BE2C (cell line): ENCODE measurements around the gene GPX2.
A peak's percentile ranks its signal among the peaks of the same experiment; 100 is the strongest.

Experiments
- DNase-seq: peaks from one replicate; pipeline ENCODE4 v3.0.0-alpha.2; 2020
- H3K27me3 ChIP-seq: fragments of 250-450 bp; sonication (Bioruptor Pico); 2 replicates; pipeline ENCODE4 v1.5.1; 2020; ENCODE audit warnings: mild to moderate bottlenecking
- H3K36me3 ChIP-seq: fragments of 250-450 bp; sonication (Bioruptor Pico); 2 replicates; pipeline ENCODE4 v1.5.1; 2020; ENCODE audit warnings: mild to moderate bottlenecking
- H3K4me1 ChIP-seq: fragments of 250-450 bp; sonication (Bioruptor Pico); 2 replicates; pipeline ENCODE4 v1.5.1; 2020
- H3K4me3 ChIP-seq: 2 replicates; pipeline ENCODE4 v1.5.1; 2011; ENCODE audit warnings: low read depth, low read length
- H3K9me3 ChIP-seq: fragments of 250-450 bp; sonication (Bioruptor Pico); 2 replicates; pipeline ENCODE4 v1.5.1; 2020
- CTCF ChIP-seq: IDR thresholded peaks from 2 replicates; pipeline ENCODE4 v1.5.1; 2012; ENCODE audit warnings: mild to moderate bottlenecking, low read depth, low read length

The GPX2 gene

GRCh38 chr14:64968167-64968566 is 25.6 kb upstream of the GPX2 start:
- Histone ChIP-seq H3K4me1 (no peaks in the 10 kb centered on the region), H3K9me3 (no peaks in the 10 kb centered on the region), H3K36me3 (no peaks in the 10 kb centered on the region), H3K27me3 (no peaks in the 10 kb centered on the region; the same call in 1 of the 2 replicates), H3K4me3 (no peak overlapping the region)
- TF ChIP-seq CTCF = no peak
- no peak for DNase-seq

- TF ChIP-seq CTCF = no peak
- H3K4me3 ChIP-seq = no peak overlapping the region
- H3K9me3 ChIP-seq = no peaks in the 10 kb centered on the region
- H3K36me3 ChIP-seq = no peaks in the 10 kb centered on the region
- H3K4me1 ChIP-seq = no peaks in the 10 kb centered on the region
- no peak for DNase-seq
- H3K27me3 ChIP-seq = no peaks in the 10 kb centered on the region
Measured at GRCh38 chr14:64966976-64967375, 24.4 kb upstream of the GPX2 start.

- H3K36me3 ChIP-seq = no peaks in the 10 kb centered on the region
- TF ChIP-seq CTCF = no peak
- H3K9me3 ChIP-seq = no peaks in the 10 kb centered on the region
- H3K27me3 ChIP-seq = no peaks in the 10 kb centered on the region
- no peak overlapping the region for H3K4me3 ChIP-seq
- DNase-seq = no peak
- no peaks in the 10 kb centered on the region for H3K4me1 ChIP-seq
Measured at GRCh38 chr14:64965356-64966000, 22.9 kb upstream of the GPX2 start.

- Histone ChIP-seq H3K4me1 (no peaks in the 10 kb centered on the region), H3K9me3 (no peaks in the 10 kb centered on the region), H3K4me3 (no peak overlapping the region), H3K36me3 (no peaks in the 10 kb centered on the region), H3K27me3 (no peaks in the 10 kb centered on the region)
- no peak for DNase-seq
- 0 out of 2 replicates have a peak, but pooled peaks have one; percentile 7 for TF ChIP-seq CTCF
Measured at GRCh38 chr14:64963611-64964010, 21.1 kb upstream of the GPX2 start.

GRCh38 chr14:64960762-64961276 is 18.3 kb upstream of the GPX2 start:
- TF ChIP-seq CTCF = peak; percentile 22; the same call in 1 of the 2 replicates
- no peak for DNase-seq
- H3K4me3 ChIP-seq = no peak overlapping the region
- no peaks in the 10 kb centered on the region for H3K27me3 ChIP-seq
- no peaks in the 10 kb centered on the region for H3K4me1 ChIP-seq
- H3K9me3 ChIP-seq = no peaks in the 10 kb centered on the region
- H3K36me3 ChIP-seq = no peaks in the 10 kb centered on the region

- no peak for DNase-seq
- no peak for TF ChIP-seq CTCF
- Histone ChIP-seq H3K36me3 (no peaks in the 10 kb centered on the region), H3K9me3 (no peaks in the 10 kb centered on the region), H3K4me1 (peaks cover 2% of the 10 kb centered on the region), H3K4me3 (no peak overlapping the region), H3K27me3 (no peaks in the 10 kb centered on the region)
Measured at GRCh38 chr14:64958743-64959142, 16.2 kb upstream of the GPX2 start.
